ENCODE measurements around the gene EME2. TPM values are rescaled to one million over a fixed set of nuclear protein-coding genes. Genes with fewer than 3 reads are reported as not detected.

The EME2 gene
- total and polyA plus RNA-seq, 10 donors = 5.1 to 41.3 (median 27.4) TPM

DNA sequence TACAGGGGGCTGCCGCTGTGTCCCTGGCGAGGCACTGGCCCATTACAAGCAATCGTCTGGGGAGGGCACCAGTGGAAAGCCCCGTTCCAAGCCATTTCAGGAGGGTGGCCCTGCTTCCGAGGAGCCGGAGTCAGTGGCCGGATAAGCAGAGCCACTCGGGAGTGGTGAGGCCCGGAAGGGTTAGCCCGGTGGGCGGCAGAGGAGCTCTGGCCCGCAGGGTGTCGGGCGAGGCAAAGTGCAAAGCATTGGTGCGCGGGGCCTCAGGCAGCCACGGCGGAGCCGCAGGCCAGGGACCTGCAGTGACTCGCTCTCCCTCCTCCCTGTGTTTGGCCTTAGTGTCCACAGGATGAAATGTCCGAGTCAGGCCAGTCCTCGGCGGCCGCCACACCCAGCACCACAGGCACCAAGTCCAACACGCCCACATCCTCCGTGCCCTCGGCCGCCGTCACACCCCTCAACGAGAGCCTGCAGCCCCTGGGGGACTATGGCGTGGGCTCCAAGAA is 25.9 kb upstream of the EME2 start:
- DNase-seq = no peak
- TF ChIP-seq POLR2AphosphoS5 (IDR thresholded peaks at IDR 0.05) (no peak), POLR2A (IDR thresholded peaks at IDR 0.05) (no peak)
- TF ChIP-seq, protein P1, sequence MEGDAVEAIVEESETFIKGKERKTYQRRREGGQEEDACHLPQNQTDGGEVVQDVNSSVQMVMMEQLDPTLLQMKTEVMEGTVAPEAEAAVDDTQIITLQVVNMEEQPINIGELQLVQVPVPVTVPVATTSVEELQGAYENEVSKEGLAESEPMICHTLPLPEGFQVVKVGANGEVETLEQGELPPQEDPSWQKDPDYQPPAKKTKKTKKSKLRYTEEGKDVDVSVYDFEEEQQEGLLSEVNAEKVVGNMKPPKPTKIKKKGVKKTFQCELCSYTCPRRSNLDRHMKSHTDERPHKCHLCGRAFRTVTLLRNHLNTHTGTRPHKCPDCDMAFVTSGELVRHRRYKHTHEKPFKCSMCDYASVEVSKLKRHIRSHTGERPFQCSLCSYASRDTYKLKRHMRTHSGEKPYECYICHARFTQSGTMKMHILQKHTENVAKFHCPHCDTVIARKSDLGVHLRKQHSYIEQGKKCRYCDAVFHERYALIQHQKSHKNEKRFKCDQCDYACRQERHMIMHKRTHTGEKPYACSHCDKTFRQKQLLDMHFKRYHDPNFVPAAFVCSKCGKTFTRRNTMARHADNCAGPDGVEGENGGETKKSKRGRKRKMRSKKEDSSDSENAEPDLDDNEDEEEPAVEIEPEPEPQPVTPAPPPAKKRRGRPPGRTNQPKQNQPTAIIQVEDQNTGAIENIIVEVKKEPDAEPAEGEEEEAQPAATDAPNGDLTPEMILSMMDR (IDR thresholded peaks at IDR 0.05 in 8 of 11, conservative IDR thresholded peaks at IDR 0.05 in 3 of 11) = no peak
- Histone ChIP-seq H3K36me3 (peaks cover 3 to 100% (median 85%) of the 10 kb centered on the region in 6 donors), H3K9me3 (no peaks in the 10 kb centered on the region), H3K4me3 (no peak overlapping the region), H3K27me3 (replicated peaks in 1 of 7) (no peaks in the 10 kb centered on the region), H3K4me1 (no peaks in the 10 kb centered on the region), H3K27ac (no peak overlapping the region)
- 89 to 96% (median 96%) methylated on average over 28 to 31 of the region's 31 CpGs for WGBS, 5 donors
- intact Hi-C loops (cut with DNase I; ENCODE audit: low total_unique reads) = no loop called here

DNA sequence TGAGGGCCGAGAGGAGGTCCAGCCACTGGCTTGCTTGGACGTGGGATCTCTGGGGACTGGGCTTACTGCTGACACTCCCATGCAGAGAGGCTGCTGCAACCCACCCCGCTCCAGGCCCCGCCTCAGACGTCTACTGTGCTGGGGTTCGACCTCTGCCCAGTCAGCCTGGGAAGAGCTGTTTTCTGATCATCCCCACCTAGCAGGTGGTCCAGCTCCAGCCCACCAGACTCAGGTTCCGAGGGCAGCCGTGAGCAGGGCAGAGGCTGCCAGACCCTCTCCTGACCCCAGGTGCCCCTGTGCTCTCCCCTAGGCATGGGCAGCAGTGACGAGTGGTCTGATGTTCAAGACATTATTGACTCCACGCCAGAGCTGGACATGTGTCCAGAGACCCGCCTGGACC is 24.7 kb upstream of the EME2 start:
- Histone ChIP-seq H3K27me3 (replicated peaks in 1 of 7) (no peaks in the 10 kb centered on the region), H3K36me3 (peaks cover 3 to 100% (median 94%) of the 10 kb centered on the region in 6 donors), H3K9me3 (no peaks in the 10 kb centered on the region), H3K27ac (no peak overlapping the region), H3K4me3 (no peak overlapping the region), H3K4me1 (no peaks in the 10 kb centered on the region)
- WGBS, 5 donors = 89 to 95% (median 94%) methylated on average over 6 to 11 of the region's 11 CpGs
- TF ChIP-seq, protein P1 (IDR thresholded peaks at IDR 0.05 in 8 of 11, conservative IDR thresholded peaks at IDR 0.05 in 3 of 11) = no peak
- TF ChIP-seq POLR2A (IDR thresholded peaks at IDR 0.05) = no peak
- no peak for TF ChIP-seq POLR2AphosphoS5 (IDR thresholded peaks at IDR 0.05)
- DNase-seq = no peak
- intact Hi-C loops (cut with DNase I; ENCODE audit: low total_unique reads) = no loop called here

DNA sequence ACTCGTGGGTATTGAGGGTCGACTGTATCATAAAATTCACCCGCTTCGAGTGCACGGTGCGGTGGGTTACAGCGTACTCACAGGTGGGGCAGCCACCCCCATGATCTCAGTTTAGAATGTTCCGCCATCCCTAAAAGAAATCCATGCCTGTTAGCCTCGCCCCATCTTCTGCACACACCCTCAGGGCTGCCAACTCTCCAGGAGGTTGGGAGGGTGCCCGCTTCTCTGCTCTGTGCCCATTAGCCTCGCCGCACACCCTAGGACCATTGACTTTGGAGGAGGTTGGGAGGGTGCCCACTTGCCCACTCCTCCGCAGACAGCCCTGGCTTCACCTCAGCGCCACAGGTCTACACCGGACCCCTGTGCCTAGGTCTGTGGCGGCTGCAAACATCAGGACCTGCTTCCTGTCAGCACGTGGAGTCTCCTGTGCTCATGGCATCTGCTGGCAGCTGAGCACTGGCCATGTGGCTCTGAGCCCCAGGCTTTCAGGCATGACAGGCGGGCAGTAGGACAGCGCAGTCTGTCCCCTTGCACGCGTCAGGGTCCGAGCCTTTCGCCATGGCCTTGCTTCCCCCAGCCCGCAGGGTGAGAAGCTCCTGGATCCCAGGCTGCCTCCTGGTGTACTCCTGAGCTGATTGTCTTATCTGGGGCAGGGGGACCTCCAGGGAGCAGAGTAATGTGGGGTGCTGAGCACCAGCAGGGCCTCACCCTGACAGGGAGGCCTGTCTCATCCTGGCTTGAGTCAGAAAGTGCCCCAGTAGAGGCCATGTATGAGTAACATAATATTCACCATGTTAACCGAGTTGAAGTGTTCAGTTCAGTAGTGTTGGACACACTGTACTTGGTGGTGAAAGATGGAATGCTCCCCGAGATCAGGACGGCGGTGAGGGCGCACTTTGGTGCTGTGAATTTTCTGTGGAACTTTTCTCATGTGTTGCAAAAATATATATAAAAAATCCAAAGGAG is 23.2 kb upstream of the EME2 start:
- intact Hi-C loops (cut with DNase I; ENCODE audit: low total_unique reads) = no loop called here
- 92 to 98% (median 95%) methylated on average over 24 to 29 of the region's 29 CpGs for WGBS, 5 donors
- TF ChIP-seq, protein P1 (IDR thresholded peaks at IDR 0.05 in 8 of 11, conservative IDR thresholded peaks at IDR 0.05 in 3 of 11) = no peak
- TF ChIP-seq POLR2AphosphoS5 (IDR thresholded peaks at IDR 0.05) (peak in 1 of 3 donors; percentile 35), POLR2A (IDR thresholded peaks at IDR 0.05) (no peak)
- DNase-seq = peak; percentile 52
- Histone ChIP-seq H3K27me3 (replicated peaks in 1 of 7) (no peaks in the 10 kb centered on the region), H3K27ac (no peak overlapping the region), H3K4me3 (no peak overlapping the region), H3K9me3 (no peaks in the 10 kb centered on the region), H3K4me1 (no peaks in the 10 kb centered on the region), H3K36me3 (peaks cover 3 to 100% (median 90%) of the 10 kb centered on the region in 6 donors)

DNA sequence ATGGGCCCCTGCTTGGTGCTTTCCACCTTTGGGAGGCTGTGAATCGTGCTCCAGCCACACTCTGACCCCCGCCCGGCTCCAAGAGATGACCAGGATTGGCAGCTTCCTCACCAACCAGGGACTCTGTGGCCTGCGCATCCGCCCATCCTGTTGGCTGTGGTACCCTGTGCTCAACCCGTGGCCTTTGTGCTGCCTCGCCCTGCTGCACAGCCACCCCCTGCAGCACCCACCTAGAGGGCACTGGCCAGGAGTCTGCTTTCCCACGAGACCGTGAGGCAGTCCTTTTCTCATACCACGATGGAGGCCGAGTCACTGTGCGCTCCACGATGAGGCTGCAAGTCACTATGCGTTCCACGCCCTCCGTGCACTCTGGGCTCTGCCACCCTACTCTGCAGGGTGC is 20.7 kb upstream of the EME2 start:
- no peak for TF ChIP-seq POLR2A (IDR thresholded peaks at IDR 0.05)
- peak in 1 of 3 donors; percentile 58 for TF ChIP-seq POLR2AphosphoS5 (IDR thresholded peaks at IDR 0.05)
- H3K9me3 ChIP-seq = no peaks in the 10 kb centered on the region
- peaks cover 0 to 3% (median 0%) of the 10 kb centered on the region in 6 donors for H3K4me1 ChIP-seq
- no peak overlapping the region for H3K27ac ChIP-seq
- H3K36me3 ChIP-seq = peaks cover 3 to 98% (median 72%) of the 10 kb centered on the region in 6 donors
- no peak overlapping the region for H3K4me3 ChIP-seq
- 94 to 97% (median 96%) methylated on average over 16 of the region's 16 CpGs for WGBS, 5 donors
- DNase-seq = no peak
- intact Hi-C loops (cut with DNase I; ENCODE audit: low total_unique reads) = no loop called here
- H3K27me3 ChIP-seq (replicated peaks in 1 of 7) = no peaks in the 10 kb centered on the region

Measured in spleen (tissue), 11 donors.